Inflammatory macrophage (primary cell): Measurements from ENCODE around the gene HSDL1.

Experiments
- DNase-seq, 2 donors: peaks; one replicate each; pipeline ENCODE4 v3.0.0-alpha.2; 2020 to 2022
- total RNA-seq, 18 experiments: gene quantifications; one replicate each; lab custom pipeline; 2026; ENCODE audit warnings: mixed read lengths in 6 of 18, inconsistent platforms in 2 of 18; lab: John Stamatoyannopoulos, UW

HSDL1 gene
- 18.6 to 37.6 (median 29.5) reads per million in 18 experiments for total RNA-seq

GRCh38 chr16:84144859-84145639 lies at the start of gene HSDL1, which contains the start of gene DNAAF1:
Gene HSDL1 (minus strand): TSS chr16:84145177. CDS start chr16:84131321, 13,856 bp downstream.
Gene DNAAF1 (plus strand): TSS chr16:84145308. CDS start chr16:84145441, 133 bp downstream.
- peak; percentile 92 to 95 for DNase-seq

- DNase-seq, result no peak
Observed at GRCh38 chr16:84194018-84194417, 49.0 kb upstream of the HSDL1 start.

- DNase-seq, result no peak
Observed at GRCh38 chr16:84193480-84193879, 48.5 kb upstream of the HSDL1 start.

GRCh38 chr16:84191466-84191865 lies 46.5 kb upstream of the HSDL1 start:
- no peak for DNase-seq

- DNase-seq, result no peak
Observed at GRCh38 chr16:84190731-84191388, 45.9 kb upstream of the HSDL1 start, which contains the start of gene ADAD2. Gene ADAD2 (plus strand): TSS chr16:84191157. CDS start chr16:84191231, 74 bp downstream.

GRCh38 chr16:84186685-84187437 lies 41.9 kb upstream of the HSDL1 start, which contains the start of gene TAF1C:
Gene TAF1C (minus strand): TSS chr16:84187057. CDS start chr16:84184988, 2,069 bp downstream.
- DNase-seq, result peak; percentile 98

GRCh38 chr16:84184775-84185174 lies 39.8 kb upstream of the HSDL1 start:
- DNase-seq, result no peak

- no peak for DNase-seq
Observed at GRCh38 chr16:84183911-84184591, 39.1 kb upstream of the HSDL1 start.

GRCh38 chr16:84183572-84183875 lies 38.5 kb upstream of the HSDL1 start:
- no peak for DNase-seq

- no peak for DNase-seq
Observed at GRCh38 chr16:84182680-84183571, 37.9 kb upstream of the HSDL1 start.

- DNase-seq, result no peak
Observed at GRCh38 chr16:84182104-84182503, 37.1 kb upstream of the HSDL1 start.

- DNase-seq, result no peak
Observed at GRCh38 chr16:84181144-84181915, 36.4 kb upstream of the HSDL1 start.

GRCh38 chr16:84180519-84181140 lies 35.7 kb upstream of the HSDL1 start:
- DNase-seq, result no peak

- DNase-seq, result no peak
Observed at GRCh38 chr16:84179612-84180320, 34.8 kb upstream of the HSDL1 start.

- DNase-seq, result no peak
Observed at GRCh38 chr16:84178892-84179611, 34.1 kb upstream of the HSDL1 start.

GRCh38 chr16:84178146-84178765 lies 33.3 kb upstream of the HSDL1 start:
- no peak for DNase-seq

- DNase-seq, result no peak
Observed at GRCh38 chr16:84177741-84178073, 32.7 kb upstream of the HSDL1 start.
